ENCODE data around the gene LRRC71. TPM values are rescaled to one million over a fixed set of nuclear protein-coding genes. Genes with fewer than 3 reads are reported as not detected.

LRRC71 gene
- total and polyA plus RNA-seq, 2 donors from 2014 or later, result 0.19 to 0.50 TPM

GRCh38 chr1:156892190-156893047, 28.0 kb upstream of the LRRC71 start:
- Histone ChIP-seq H3K4me1 (ENCODE audit: control insufficient read depth in 2 of 3, insufficient read depth in 2 of 3, low read depth in 1 of 3, low read length in 3 of 3) (peaks cover 0 to 11% (median 0%) of the 10 kb centered on the region in 3 donors), H3K4me3 (ENCODE audit: low read length in 3 of 3) (peak overlapping the region in 2 of 3 donors; percentile 16 to 18), H3K9ac (ENCODE audit: low read length in 3 of 3) (no peak overlapping the region), H3K27me3 (ENCODE audit: control insufficient read depth, insufficient read depth, low read length) (no peaks in the 10 kb centered on the region), H3K27ac (ENCODE audit: low read depth in 2 of 2, low read length in 2 of 2) (no peak overlapping the region), H3K36me3 (ENCODE audit: control insufficient read depth in 2 of 3, insufficient read depth in 3 of 3, low read length in 3 of 3) (no peaks in the 10 kb centered on the region), H3K9me3 (ENCODE audit: control insufficient read depth in 2 of 3, insufficient read depth in 1 of 3, low read length in 3 of 3) (no peaks in the 10 kb centered on the region)
- FAIRE-seq (no peak), DNase-seq (peak; percentile 94 to 97 (median 94))
- intact Hi-C loops (cut with DNase I), result no loop called here
- peak; percentile 65 for TF ChIP-seq CTCF (IDR thresholded peaks at IDR 0.05; ENCODE audit: borderline replicate concordance, extremely low read depth, insufficient read depth)

GRCh38 chr1:156893048-156893953, 27.1 kb upstream of the LRRC71 start, which contains the start of gene PEAR1:
PEAR1 (plus strand) TSS chr1:156893718; CDS start chr1:156903927, 10,209 bp downstream.
- TF ChIP-seq CTCF (IDR thresholded peaks at IDR 0.05; ENCODE audit: borderline replicate concordance, extremely low read depth, insufficient read depth), result no peak
- peak within 1 kb of the TSS; percentile 78 to 95 for H3K27ac ChIP-seq (ENCODE audit: low read depth in 2 of 2, low read length in 2 of 2)
- peak within 1 kb of the TSS; percentile 35 to 67 (median 53) for H3K4me3 ChIP-seq (ENCODE audit: low read length in 3 of 3)
- no peaks in the 10 kb centered on the region for H3K36me3 ChIP-seq (ENCODE audit: control insufficient read depth in 2 of 3, insufficient read depth in 3 of 3, low read length in 3 of 3)
- H3K4me1 ChIP-seq (ENCODE audit: control insufficient read depth in 2 of 3, insufficient read depth in 2 of 3, low read depth in 1 of 3, low read length in 3 of 3), result peaks cover 0 to 13% (median 0%) of the 10 kb centered on the region in 3 donors
- FAIRE-seq, result no peak
- intact Hi-C loops (cut with DNase I), result no loop called here
- peak within 1 kb of the TSS in 1 of 3 donors; percentile 67 for H3K9ac ChIP-seq (ENCODE audit: low read length in 3 of 3)
- peak; percentile 69 to 91 (median 82) for DNase-seq
- no peaks in the 10 kb centered on the region for H3K9me3 ChIP-seq (ENCODE audit: control insufficient read depth in 2 of 3, insufficient read depth in 1 of 3, low read length in 3 of 3)
- H3K27me3 ChIP-seq (ENCODE audit: control insufficient read depth, insufficient read depth, low read length), result no peaks in the 10 kb centered on the region

- TF ChIP-seq CTCF (IDR thresholded peaks at IDR 0.05; ENCODE audit: borderline replicate concordance, extremely low read depth, insufficient read depth), result no peak
- no peaks in the 10 kb centered on the region for H3K9me3 ChIP-seq (ENCODE audit: control insufficient read depth in 2 of 3, insufficient read depth in 1 of 3, low read length in 3 of 3)
- DNase-seq (peak in 1 of 5 donors; percentile 31), FAIRE-seq (no peak)
- intact Hi-C loops (cut with DNase I), result no loop called here
- H3K9ac ChIP-seq (ENCODE audit: low read length in 3 of 3), result peak overlapping the region in 1 of 3 donors; percentile 67
- peaks cover 0 to 16% (median 4%) of the 10 kb centered on the region in 3 donors for H3K4me1 ChIP-seq (ENCODE audit: control insufficient read depth in 2 of 3, insufficient read depth in 2 of 3, low read depth in 1 of 3, low read length in 3 of 3)
- peak overlapping the region; percentile 35 to 67 (median 53) for H3K4me3 ChIP-seq (ENCODE audit: low read length in 3 of 3)
- peak overlapping the region; percentile 78 to 95 for H3K27ac ChIP-seq (ENCODE audit: low read depth in 2 of 2, low read length in 2 of 2)
- no peaks in the 10 kb centered on the region for H3K36me3 ChIP-seq (ENCODE audit: control insufficient read depth in 2 of 3, insufficient read depth in 3 of 3, low read length in 3 of 3)
- H3K27me3 ChIP-seq (ENCODE audit: control insufficient read depth, insufficient read depth, low read length), result no peaks in the 10 kb centered on the region
Measured at GRCh38 chr1:156894001-156894400, 26.4 kb upstream of the LRRC71 start.
